ENCODE data around the gene TBX15. TPM values are rescaled to one million over a fixed set of nuclear protein-coding genes. Genes with fewer than 3 reads are reported as not detected.

Gene TBX15
- total and polyA plus RNA-seq, 2 experiments from 2014 or later: 0.21 TPM; not detected in 1

GRCh38 chr1:118921994-118922393 is 66.1 kb downstream of the TBX15 start (continued):
- no peak for TF ChIP-seq ZNF462 (CRISPR knock-in tag; IDR thresholded peaks at IDR 0.05)

- Histone ChIP-seq H3K9me2 (ENCODE audit: insufficient read depth) (no peaks in the 10 kb centered on the region), H3K27ac (ENCODE audit: low read depth) (no peak overlapping the region), H3K4me3 (no peak overlapping the region), H3K27me3 (ENCODE audit: insufficient read depth) (no peaks in the 10 kb centered on the region), H3K4me1 (ENCODE audit: insufficient read depth) (peaks cover 36% of the 10 kb centered on the region), H3K4me2 (peak overlapping the region; percentile 25), H3F3A (replicated peaks; ENCODE audit: low read depth) (no peaks in the 10 kb centered on the region), H3K79me2 (replicated peaks; ENCODE audit: insufficient read depth) (no peaks in the 10 kb centered on the region), H3K36me3 (ENCODE audit: insufficient read depth) (no peaks in the 10 kb centered on the region), H4K20me1 (replicated peaks; ENCODE audit: insufficient read depth) (no peaks in the 10 kb centered on the region), H2AFZ (no peak overlapping the region)
- Mint-ChIP-seq H3K4me3 (no peak overlapping the region; the same call in 2 of the 3 replicates), H3K27ac (peak overlapping the region; percentile 66), H3K27me3 (ENCODE audit: insufficient read depth, low read depth, poor library complexity) (no peaks in the 10 kb centered on the region), H3K36me3 (ENCODE audit: low read depth) (no peaks in the 10 kb centered on the region), H3K9me3 (no peaks in the 10 kb centered on the region), H3K4me1 (peaks cover 35% of the 10 kb centered on the region)
- no peak for ATAC-seq
- peak; percentile 24 for DNase-seq (ENCODE audit: low spot score)
- TF ChIP-seq EZH2phosphoT487 (IDR thresholded peaks at IDR 0.05; ENCODE audit: unreplicated experiment): no peak
- TF ChIP-seq ZNF114 (CRISPR knock-in tag; IDR thresholded peaks at IDR 0.05): no peak
- TF ChIP-seq ZNF462 (CRISPR knock-in tag; IDR thresholded peaks at IDR 0.05): no peak
- TF ChIP-seq EZH2 (IDR thresholded peaks at IDR 0.05; ENCODE audit: low read depth, unreplicated experiment): no peak
- no peak for TF ChIP-seq JUNB (IDR thresholded peaks at IDR 0.05; ENCODE audit: unreplicated experiment)
- no peak for TF ChIP-seq CTCF (conservative IDR thresholded peaks at IDR 0.05; ENCODE audit: low read depth in 2 of 2)
Measured at GRCh38 chr1:118920124-118920717, 67.9 kb downstream of the TBX15 start.

Measured in GM23338 (cell line).